GM12801 (cell line): Measurements from ENCODE around the gene PDGFRA.

ENCODE experiments used
- TF ChIP-seq, protein P1 (sequence below): IDR thresholded peaks from one replicate; pipeline ENCODE4 v1.5.1; 2011; ENCODE audit warnings: control low read depth; ENCODE audit not compliant: insufficient read length; ENCODE audit errors: extremely low read depth

The PDGFRA gene

GRCh38 chr4:54228961-54229501 is at the start of gene PDGFRA:
PDGFRA (plus strand) TSS chr4:54229293; CDS start chr4:54258769, 29,476 bp downstream.
- TF ChIP-seq, protein P1, sequence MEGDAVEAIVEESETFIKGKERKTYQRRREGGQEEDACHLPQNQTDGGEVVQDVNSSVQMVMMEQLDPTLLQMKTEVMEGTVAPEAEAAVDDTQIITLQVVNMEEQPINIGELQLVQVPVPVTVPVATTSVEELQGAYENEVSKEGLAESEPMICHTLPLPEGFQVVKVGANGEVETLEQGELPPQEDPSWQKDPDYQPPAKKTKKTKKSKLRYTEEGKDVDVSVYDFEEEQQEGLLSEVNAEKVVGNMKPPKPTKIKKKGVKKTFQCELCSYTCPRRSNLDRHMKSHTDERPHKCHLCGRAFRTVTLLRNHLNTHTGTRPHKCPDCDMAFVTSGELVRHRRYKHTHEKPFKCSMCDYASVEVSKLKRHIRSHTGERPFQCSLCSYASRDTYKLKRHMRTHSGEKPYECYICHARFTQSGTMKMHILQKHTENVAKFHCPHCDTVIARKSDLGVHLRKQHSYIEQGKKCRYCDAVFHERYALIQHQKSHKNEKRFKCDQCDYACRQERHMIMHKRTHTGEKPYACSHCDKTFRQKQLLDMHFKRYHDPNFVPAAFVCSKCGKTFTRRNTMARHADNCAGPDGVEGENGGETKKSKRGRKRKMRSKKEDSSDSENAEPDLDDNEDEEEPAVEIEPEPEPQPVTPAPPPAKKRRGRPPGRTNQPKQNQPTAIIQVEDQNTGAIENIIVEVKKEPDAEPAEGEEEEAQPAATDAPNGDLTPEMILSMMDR, result no peak

DNA sequence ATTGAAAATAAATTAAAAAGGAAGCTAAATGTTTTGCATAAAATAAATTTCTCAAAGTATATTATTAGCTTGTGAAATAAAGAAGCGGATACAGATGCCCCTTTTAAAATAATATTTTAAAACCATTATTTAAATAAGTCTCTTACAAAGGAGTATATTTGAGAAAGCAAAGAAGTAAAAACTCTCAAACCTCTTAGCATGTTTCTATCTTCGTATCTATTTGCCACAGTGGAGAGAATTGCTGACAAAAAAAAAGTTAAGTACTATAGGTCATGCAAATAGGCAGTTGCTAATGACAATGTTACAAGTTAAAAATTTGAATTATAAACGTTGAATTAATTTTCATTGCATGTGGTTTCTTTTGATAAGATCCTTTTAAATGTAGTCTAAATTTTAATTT is 44.5 kb upstream of the PDGFRA start:
- TF ChIP-seq, protein P1, result no peak

- TF ChIP-seq, protein P1, result no peak
These were observed 43.9 kb upstream of the PDGFRA start for GRCh38 chr4:54185044-54185780.

DNA sequence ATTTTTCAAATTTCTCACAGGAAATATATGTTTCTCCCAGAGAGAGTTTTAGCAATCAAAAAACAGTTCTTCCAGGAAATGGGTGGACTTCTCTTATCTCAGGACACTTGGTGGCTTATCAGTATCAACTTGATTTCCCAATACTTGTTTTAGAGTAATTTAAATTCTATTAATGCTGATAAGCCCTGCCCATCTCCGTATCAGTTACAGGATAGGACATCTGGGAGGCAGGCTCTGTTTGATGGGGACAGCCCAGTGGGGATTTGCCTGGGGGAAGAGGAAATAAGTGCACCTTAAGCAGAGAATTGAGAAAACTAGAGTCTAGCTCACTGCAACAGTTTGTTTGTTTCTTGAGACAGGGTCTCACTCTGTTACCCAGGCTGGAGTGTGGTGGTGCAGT is 43.2 kb upstream of the PDGFRA start:
- TF ChIP-seq, protein P1, result no peak

DNA sequence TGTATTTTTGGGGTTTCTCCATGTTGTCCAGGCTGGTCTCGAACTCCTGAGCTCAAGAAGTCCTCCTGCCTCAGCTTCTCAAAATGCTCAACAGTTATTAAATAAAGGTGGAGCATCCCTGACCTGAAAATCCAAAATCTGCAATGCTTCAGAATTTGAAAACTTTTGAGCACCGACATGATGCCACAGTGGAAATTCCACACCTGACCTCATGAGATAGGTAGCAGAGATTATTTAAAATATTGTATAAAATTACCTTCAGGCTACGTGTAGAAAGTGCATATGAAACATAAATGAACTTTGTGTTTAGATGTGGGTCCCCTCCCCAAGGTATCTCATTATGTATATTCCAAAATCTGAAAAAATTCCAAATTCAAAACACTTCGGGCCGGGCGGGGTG is 42.7 kb upstream of the PDGFRA start:
- TF ChIP-seq, protein P1, result no peak

- TF ChIP-seq, protein P1, result no peak
These were observed 41.9 kb upstream of the PDGFRA start for GRCh38 chr4:54187148-54187547.

DNA sequence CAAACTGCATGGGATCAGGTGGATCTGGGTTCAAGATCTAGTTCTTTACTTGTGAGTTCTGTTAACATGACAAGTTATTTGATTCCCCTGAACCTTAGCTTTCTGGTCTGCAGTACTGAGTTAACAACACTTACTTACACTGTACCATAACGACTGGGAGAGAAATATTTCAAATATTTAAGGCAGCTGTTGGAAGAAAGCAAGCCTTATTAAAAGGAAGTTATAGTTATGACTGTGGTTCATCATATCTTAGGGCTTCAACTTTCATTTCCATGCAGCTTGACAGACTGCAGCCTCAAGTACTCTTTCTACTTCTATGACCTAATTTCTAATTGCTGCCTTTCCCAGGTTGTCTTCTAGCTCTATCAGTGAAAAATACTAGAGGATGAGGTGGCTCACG is 40.0 kb upstream of the PDGFRA start:
- TF ChIP-seq, protein P1, result no peak
